Measurements from ENCODE around the gene INTS11. TPM values are rescaled to one million over a fixed set of nuclear protein-coding genes. Genes with fewer than 3 reads are reported as not detected.

The INTS11 gene
- total RNA-seq, 1 experiment from 2014 or later, result 103 TPM

- no peak overlapping the region for H3K4me3 Mint-ChIP-seq (ENCODE audit: unreplicated experiment)
- intact Hi-C loops (cut with micrococcal nuclease; ENCODE audit: unreplicated experiment), result no loop called here
- no peaks in the 10 kb centered on the region for H3K4me1 Mint-ChIP-seq (ENCODE audit: low read depth, unreplicated experiment)
- no peaks in the 10 kb centered on the region for H3K36me3 ChIP-seq (ENCODE audit: control insufficient read depth, insufficient read depth, low read length)
- peaks cover 8% of the 10 kb centered on the region for H3K9me3 Mint-ChIP-seq (ENCODE audit: unreplicated experiment)
- H3K36me3 Mint-ChIP-seq (ENCODE audit: insufficient read depth, unreplicated experiment), result peaks cover 14% of the 10 kb centered on the region
- H3K27me3 Mint-ChIP-seq (ENCODE audit: insufficient read depth, unreplicated experiment), result peaks cover 3% of the 10 kb centered on the region
- POLR2A ChIA-PET, result no interaction called here
- no peak for TF ChIP-seq CTCF (IDR thresholded peaks at IDR 0.05; ENCODE audit: insufficient read depth in 1 of 2, low read depth in 1 of 2, low read length in 1 of 2, severe bottlenecking in 1 of 2, unreplicated experiment in 1 of 2)
- no TSS peak for BruUV-seq (replicated peaks)
- DNase-seq, result no peak
- H3K27me3 ChIP-seq (replicated peaks; ENCODE audit: control insufficient read depth, insufficient read depth, low read length), result no peaks in the 10 kb centered on the region
- CTCF ChIA-PET, result interaction anchor here (0.6 kb wide), 1 partner anchor 171 kb away, joined by 4 read pairs; no protein-coding TSS in a partner anchor
- no peaks in the 10 kb centered on the region for H3K9me3 ChIP-seq
- no peak overlapping the region for H3K27ac Mint-ChIP-seq (ENCODE audit: unreplicated experiment)
- H3K4me1 ChIP-seq, result no peaks in the 10 kb centered on the region; the same call in 1 of the 2 replicates
- no peak overlapping the region for H3K4me3 ChIP-seq (ENCODE audit: low read depth, low read length)
These were observed 37.0 kb downstream of the INTS11 start for GRCh38 chr1:1287288-1288110.

- Histone ChIP-seq H3K4me1 (no peaks in the 10 kb centered on the region; the same call in 1 of the 2 replicates), H3K27me3 (replicated peaks; ENCODE audit: control insufficient read depth, insufficient read depth, low read length) (no peaks in the 10 kb centered on the region), H3K36me3 (ENCODE audit: control insufficient read depth, insufficient read depth, low read length) (no peaks in the 10 kb centered on the region), H3K4me3 (ENCODE audit: low read depth, low read length) (no peak overlapping the region), H3K9me3 (no peaks in the 10 kb centered on the region)
- Mint-ChIP-seq H3K9me3 (ENCODE audit: unreplicated experiment) (peaks cover 8% of the 10 kb centered on the region), H3K36me3 (ENCODE audit: insufficient read depth, unreplicated experiment) (peaks cover 9% of the 10 kb centered on the region), H3K27me3 (ENCODE audit: insufficient read depth, unreplicated experiment) (peaks cover 3% of the 10 kb centered on the region), H3K4me1 (ENCODE audit: low read depth, unreplicated experiment) (no peaks in the 10 kb centered on the region), H3K27ac (ENCODE audit: unreplicated experiment) (no peak overlapping the region), H3K4me3 (ENCODE audit: unreplicated experiment) (no peak overlapping the region)
- no peak for TF ChIP-seq CTCF (IDR thresholded peaks at IDR 0.05; ENCODE audit: insufficient read depth in 1 of 2, low read depth in 1 of 2, low read length in 1 of 2, severe bottlenecking in 1 of 2, unreplicated experiment in 1 of 2)
- CTCF ChIA-PET, result no interaction called here
- no TSS peak for BruUV-seq (replicated peaks)
- intact Hi-C loops (cut with micrococcal nuclease; ENCODE audit: unreplicated experiment), result no loop called here
- DNase-seq, result no peak
- POLR2A ChIA-PET, result no interaction called here
These were observed 37.9 kb downstream of the INTS11 start for GRCh38 chr1:1286313-1287261.

- Mint-ChIP-seq H3K27ac (ENCODE audit: unreplicated experiment) (no peak overlapping the region), H3K36me3 (ENCODE audit: insufficient read depth, unreplicated experiment) (peaks cover 9% of the 10 kb centered on the region), H3K4me3 (ENCODE audit: unreplicated experiment) (no peak overlapping the region), H3K9me3 (ENCODE audit: unreplicated experiment) (peaks cover 8% of the 10 kb centered on the region), H3K27me3 (ENCODE audit: insufficient read depth, unreplicated experiment) (peaks cover 3% of the 10 kb centered on the region), H3K4me1 (ENCODE audit: low read depth, unreplicated experiment) (no peaks in the 10 kb centered on the region)
- TF ChIP-seq CTCF (IDR thresholded peaks at IDR 0.05; ENCODE audit: insufficient read depth in 1 of 2, low read depth in 1 of 2, low read length in 1 of 2, severe bottlenecking in 1 of 2, unreplicated experiment in 1 of 2), result no peak
- H3K27me3 ChIP-seq (replicated peaks; ENCODE audit: control insufficient read depth, insufficient read depth, low read length), result no peaks in the 10 kb centered on the region
- H3K4me3 ChIP-seq (ENCODE audit: low read depth, low read length), result no peak overlapping the region
- no peak for DNase-seq
- H3K36me3 ChIP-seq (ENCODE audit: control insufficient read depth, insufficient read depth, low read length), result no peaks in the 10 kb centered on the region
- ChIA-PET POLR2A (no interaction called here), CTCF (no interaction called here)
- no peaks in the 10 kb centered on the region for H3K9me3 ChIP-seq
- H3K4me1 ChIP-seq, result no peaks in the 10 kb centered on the region
- no TSS peak for BruUV-seq (replicated peaks)
- intact Hi-C loops (cut with micrococcal nuclease; ENCODE audit: unreplicated experiment), result no loop called here
These were observed 38.7 kb downstream of the INTS11 start for GRCh38 chr1:1285611-1286311.

Measured in Caco-2 (cell line).